Left colon (tissue), 2 donors: ENCODE results near the gene MAVS. TPM values are rescaled to one million over a fixed set of nuclear protein-coding genes. Genes with fewer than 3 reads are reported as not detected.
"Not testable (repeated sequence)": the region's sequence is repeated elsewhere in the genome, so short reads cannot be mapped to it uniquely, and the experiment has no call there.

Experiments used
- ATAC-seq: fragments of 200-7000 bp; cut with Tn5 transposase; one replicate; pipeline ENCODE4 v1.9.1; 2020; ENCODE audit warnings: mild to moderate bottlenecking, moderate library complexity
- DNase-seq, 2 donors: peaks; one replicate each; pipeline ENCODE4 v3.0.0-alpha.2; 2020
- intact Hi-C, 2 donors: fragments of 100-400 bp; cut with DNase I in 1 of 2; cut with micrococcal nuclease in 1 of 2; formaldehyde crosslinking; loops; one replicate each; pipeline versions ENCODE4 v1.11.2 to v1.14.0; 2022; cut with DNase I, micrococcal nuclease
- total RNA-seq, 2 donors: library from RNA; stranded (reverse); fragmentation: NEBNext Ultra II Directional; extraction: Animal tissue kit (Norgen Biotek cat#: 25700); gene quantifications; one replicate each; pipeline ENCODE4 v1.2.1, GENCODE V29; 2021
- donor health status: DM: no; HTN: no; CAD: no.
- donor health status: DM: yes; HTN: yes; CAD: no.

Gene MAVS
- total RNA-seq, 2 donors from 2014 or later: 72.1 to 74.0 TPM

- ATAC-seq, intact Hi-C loops, DNase-seq: not testable (repeated sequence)
Observed at GRCh38 chr20:3840201-3840600, 6.4 kb upstream of the MAVS start.

DNA sequence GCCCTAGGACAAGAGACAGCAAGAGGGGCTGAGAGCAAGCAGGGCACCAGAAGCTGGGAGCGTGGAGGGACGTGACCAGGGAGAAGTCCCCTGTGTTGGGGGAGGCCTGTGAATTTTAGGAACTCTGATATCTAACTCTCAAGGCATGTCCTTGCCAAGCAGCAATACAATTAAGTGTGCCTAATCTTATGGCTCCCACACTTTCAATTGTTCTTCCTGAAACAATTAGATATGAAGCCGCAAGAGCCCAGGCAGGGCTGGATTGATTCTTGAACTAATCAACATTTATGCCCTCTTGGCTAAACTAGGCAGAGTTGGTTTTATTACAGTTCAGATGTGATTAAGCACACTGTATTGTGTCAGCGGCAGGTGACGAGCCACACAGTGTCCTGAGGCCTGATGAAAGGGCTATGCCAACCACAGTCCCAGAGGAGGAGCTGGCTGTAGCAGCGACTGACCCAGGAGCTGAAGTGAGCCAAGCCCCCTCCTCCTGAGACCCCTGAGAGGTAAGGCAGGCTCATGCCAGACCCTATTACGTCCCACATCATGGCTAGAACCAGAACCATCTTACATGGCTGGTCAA, 4.2 kb upstream of the MAVS start:
- peak; percentile 39 to 56 for DNase-seq
- ATAC-seq: peak; percentile 28
- intact Hi-C loops: no loop called here

- intact Hi-C loops: no loop called here
- no peak for DNase-seq
- no peak for ATAC-seq
Observed at GRCh38 chr20:3843490-3843889, 3.1 kb upstream of the MAVS start.

DNA sequence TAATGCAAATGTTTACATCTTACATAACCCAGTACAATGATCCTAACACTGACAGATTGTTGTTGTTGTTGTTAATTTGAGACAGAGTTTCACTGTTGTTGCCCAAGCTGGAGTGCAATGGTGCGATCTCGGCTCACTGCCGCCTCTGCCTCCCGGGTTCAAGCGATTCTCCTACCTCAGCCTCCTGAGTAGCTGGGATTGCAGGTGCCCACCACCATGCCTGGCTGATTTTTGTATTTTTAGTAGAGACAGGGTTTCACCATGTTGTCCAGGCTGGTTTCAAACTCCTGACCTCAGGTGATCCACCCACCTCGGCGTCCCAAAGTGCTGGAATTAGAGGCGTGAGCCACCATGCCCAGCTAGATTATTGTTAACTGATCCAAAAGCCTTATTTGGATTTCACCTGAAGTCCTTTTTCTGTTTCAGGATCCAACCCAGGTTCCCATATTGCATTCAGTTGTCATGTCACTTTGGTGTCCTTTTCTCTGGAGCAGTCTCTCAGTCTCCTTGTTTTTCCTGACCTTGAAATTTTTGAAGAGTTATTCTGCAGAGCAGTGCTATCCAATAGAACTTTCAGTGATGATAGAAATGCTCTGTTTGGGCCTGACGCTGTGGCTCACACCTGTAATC, 2.5 kb upstream of the MAVS start:
- DNase-seq, intact Hi-C loops, ATAC-seq: not testable (repeated sequence)

DNA sequence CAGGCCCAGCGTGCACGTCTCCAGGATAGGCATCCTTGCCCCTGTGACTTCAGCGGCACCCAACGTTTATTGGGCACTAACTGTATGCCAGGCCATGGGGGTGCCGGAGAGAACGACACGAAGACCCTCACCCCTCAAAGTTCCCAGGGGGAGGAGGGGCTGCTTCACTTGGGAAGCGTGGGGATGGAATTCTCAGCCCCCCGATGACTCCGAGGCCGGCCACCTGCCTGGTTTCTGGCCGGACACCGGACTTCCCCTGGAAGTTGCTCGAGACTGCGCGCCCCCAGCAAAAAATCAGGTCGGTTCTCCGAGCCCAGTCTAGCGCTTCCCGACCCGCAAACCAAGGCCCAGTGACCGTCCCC, 275 bp upstream of the MAVS start:
- intact Hi-C loops: no loop called here
- DNase-seq (no peak), ATAC-seq (no peak)

GRCh38 chr20:3847429-3847940, 851 bp downstream of the MAVS start:
- DNase-seq (no peak), ATAC-seq (no peak)
- intact Hi-C loops: no loop called here

- intact Hi-C loops: no loop called here
- no peak for DNase-seq
- ATAC-seq: no peak
Observed at GRCh38 chr20:3848565-3848964, 1.9 kb downstream of the MAVS start.

GRCh38 chr20:3854462-3854871, 7.8 kb downstream of the MAVS start:
- DNase-seq (no peak), ATAC-seq (peak; percentile 71)
- intact Hi-C loops: no loop called here

DNA sequence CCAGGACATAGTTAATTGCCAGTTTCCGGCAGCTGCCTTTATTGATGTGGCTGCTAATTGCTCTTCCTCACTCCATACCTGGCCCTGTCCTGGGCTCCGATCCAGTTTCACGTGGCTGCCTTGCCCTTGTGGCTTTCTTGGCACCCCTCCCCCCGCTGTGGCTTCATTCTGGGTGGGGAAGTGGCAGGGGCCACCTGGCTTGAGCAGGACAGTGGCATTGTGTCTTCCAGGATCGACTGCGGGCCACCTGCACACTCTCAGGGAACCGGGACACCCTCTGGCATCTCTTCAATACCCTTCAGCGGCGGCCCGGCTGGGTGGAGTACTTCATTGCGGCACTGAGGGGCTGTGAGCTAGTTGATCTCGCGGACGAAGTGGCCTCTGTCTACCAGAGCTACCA, 10.8 kb downstream of the MAVS start:
- ATAC-seq (peak; percentile 40), DNase-seq (peak in 1 of 2 donors; percentile 37)
- intact Hi-C loops: no loop called here

DNA sequence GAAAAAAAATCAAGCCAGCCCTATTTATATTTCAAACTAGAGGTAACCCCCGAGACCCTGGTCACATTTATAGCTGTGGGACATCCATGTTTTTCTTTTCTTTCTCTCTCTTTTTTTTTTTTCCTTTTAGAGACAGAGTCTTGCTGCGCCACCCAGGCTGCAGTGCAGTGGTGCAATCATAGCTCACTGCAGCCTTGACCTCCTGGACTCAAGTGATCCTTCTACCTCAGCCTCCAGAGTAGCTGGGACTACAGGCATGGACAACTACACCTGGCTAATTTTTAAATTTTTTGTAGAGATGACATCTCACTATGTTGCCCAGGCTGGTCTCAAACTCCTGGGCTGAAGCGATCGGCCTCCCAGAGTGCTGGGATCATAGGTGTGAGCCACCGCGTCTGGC, 12.1 kb downstream of the MAVS start:
- intact Hi-C loops: no loop called here

GRCh38 chr20:3861191-3861590, 14.6 kb downstream of the MAVS start:
- ATAC-seq: no peak
- DNase-seq: no peak
- intact Hi-C loops: no loop called here

More for the DNA sequence above, 12.1 kb downstream of the MAVS start:
- DNase-seq (no peak), ATAC-seq (no peak)

DNA sequence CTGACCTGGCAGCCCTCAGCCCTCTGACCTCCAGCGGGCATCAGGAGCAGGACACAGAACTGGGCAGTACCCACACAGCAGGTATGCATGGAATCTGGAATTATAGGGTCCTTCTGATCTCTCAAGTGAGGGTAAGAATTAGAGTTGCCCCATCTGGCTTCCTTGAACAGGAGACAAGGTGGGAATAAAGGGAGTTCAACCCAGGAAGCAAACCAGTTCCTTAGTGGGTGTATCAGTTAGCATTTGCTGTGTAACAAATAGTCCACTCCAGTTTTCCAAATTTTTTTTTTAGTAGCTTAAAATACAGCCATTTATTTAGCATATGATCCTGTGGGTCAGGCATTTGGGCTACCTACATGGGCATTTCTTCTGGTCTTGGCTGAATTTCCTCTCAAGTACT, 15.7 kb downstream of the MAVS start:
- ATAC-seq (no peak), DNase-seq (no peak)
- intact Hi-C loops: no loop called here

- intact Hi-C loops: no loop called here
- no peak for DNase-seq
- no peak for ATAC-seq
Observed at GRCh38 chr20:3863317-3863716, 16.7 kb downstream of the MAVS start.

DNA sequence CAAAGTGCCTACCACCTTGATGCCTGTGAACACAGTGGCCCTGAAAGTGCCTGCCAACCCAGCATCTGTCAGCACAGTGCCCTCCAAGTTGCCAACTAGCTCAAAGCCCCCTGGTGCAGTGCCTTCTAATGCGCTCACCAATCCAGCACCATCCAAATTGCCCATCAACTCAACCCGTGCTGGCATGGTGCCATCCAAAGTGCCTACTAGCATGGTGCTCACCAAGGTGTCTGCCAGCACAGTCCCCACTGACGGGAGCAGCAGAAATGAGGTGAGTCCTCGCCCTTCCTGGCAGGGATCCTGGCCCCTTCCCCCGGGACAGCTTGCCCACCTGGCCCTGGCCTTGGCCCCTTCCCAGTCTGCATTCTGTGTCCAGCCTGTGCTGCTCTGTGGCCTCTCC, 17.9 kb downstream of the MAVS start:
- no peak for DNase-seq
- intact Hi-C loops: no loop called here
- no peak for ATAC-seq

GRCh38 chr20:3865152-3865886, 18.7 kb downstream of the MAVS start:
- intact Hi-C loops: no loop called here
- ATAC-seq: no peak

DNA sequence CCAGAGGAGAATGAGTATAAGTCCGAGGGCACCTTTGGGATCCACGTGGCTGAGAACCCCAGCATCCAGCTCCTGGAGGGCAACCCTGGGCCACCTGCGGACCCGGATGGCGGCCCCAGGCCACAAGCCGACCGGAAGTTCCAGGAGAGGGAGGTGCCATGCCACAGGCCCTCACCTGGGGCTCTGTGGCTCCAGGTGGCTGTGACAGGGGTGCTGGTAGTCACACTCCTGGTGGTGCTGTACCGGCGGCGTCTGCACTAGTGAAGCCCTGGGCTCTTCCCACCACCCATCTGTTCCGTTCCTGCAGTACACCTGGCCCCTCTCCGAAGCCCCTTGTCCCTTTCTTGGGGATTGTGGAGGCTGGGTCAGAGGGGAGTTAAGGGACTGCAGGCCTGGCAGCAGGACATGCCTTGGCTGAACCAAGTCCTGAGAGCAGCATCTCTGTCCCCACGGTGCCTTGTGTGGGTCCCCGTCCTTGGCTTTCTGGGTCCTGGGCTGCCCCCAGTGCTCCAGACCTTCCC, 19.3 kb downstream of the MAVS start:
- DNase-seq (no peak), ATAC-seq (no peak)
- intact Hi-C loops: no loop called here

More at GRCh38 chr20:3865152-3865886, 18.7 kb downstream of the MAVS start:
- no peak for DNase-seq

DNA sequence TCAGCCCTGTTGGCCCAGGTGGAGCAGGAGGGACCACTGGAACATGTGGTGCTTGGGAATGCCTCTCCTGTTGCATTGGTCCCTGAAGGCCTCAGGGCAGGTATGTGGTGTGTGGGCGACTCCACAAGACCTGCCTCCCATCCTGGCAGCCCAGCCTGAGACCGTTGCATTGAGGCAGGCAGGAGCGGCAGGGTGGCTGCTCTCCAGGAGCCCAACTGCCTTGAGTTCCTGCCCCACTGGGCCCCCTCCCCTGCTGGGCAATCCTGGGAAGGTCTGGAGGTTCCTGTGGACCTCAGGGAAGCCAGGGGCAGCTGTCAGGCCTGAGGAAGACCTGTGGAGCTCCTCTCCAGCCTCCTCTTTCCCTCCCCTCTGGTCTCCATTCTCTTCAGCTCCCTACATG, 19.8 kb downstream of the MAVS start:
- intact Hi-C loops: no loop called here
- ATAC-seq: no peak
- DNase-seq: no peak

- intact Hi-C loops: no loop called here
- no peak for DNase-seq
- ATAC-seq: peak; percentile 14
Observed at GRCh38 chr20:3867802-3868201, 21.2 kb downstream of the MAVS start.

GRCh38 chr20:3869839-3870634, 23.4 kb downstream of the MAVS start:
- intact Hi-C loops: loop anchor here in 1 of 2 donors (10.0 kb wide), 1 partner anchor 65 kb away; no protein-coding TSS in a partner anchor
- DNase-seq: no peak
- peak; percentile 55 for ATAC-seq
